Measurements from ENCODE around the gene KLHL40. TPM values are rescaled to one million over a fixed set of nuclear protein-coding genes. Genes with fewer than 3 reads are reported as not detected.

KLHL40 gene
- total RNA-seq, 4 donors from 2014 or later, result not detected

GRCh38 chr3:42666577-42666998, 18.7 kb upstream of the KLHL40 start:
- TF ChIP-seq, protein P1, sequence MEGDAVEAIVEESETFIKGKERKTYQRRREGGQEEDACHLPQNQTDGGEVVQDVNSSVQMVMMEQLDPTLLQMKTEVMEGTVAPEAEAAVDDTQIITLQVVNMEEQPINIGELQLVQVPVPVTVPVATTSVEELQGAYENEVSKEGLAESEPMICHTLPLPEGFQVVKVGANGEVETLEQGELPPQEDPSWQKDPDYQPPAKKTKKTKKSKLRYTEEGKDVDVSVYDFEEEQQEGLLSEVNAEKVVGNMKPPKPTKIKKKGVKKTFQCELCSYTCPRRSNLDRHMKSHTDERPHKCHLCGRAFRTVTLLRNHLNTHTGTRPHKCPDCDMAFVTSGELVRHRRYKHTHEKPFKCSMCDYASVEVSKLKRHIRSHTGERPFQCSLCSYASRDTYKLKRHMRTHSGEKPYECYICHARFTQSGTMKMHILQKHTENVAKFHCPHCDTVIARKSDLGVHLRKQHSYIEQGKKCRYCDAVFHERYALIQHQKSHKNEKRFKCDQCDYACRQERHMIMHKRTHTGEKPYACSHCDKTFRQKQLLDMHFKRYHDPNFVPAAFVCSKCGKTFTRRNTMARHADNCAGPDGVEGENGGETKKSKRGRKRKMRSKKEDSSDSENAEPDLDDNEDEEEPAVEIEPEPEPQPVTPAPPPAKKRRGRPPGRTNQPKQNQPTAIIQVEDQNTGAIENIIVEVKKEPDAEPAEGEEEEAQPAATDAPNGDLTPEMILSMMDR (IDR thresholded peaks at IDR 0.05; ENCODE audit: low read depth), result no peak

- TF ChIP-seq, protein P1 (IDR thresholded peaks at IDR 0.05; ENCODE audit: low read depth), result no peak
Measured at GRCh38 chr3:42667096-42667522, 18.2 kb upstream of the KLHL40 start.

- TF ChIP-seq, protein P1 (IDR thresholded peaks at IDR 0.05; ENCODE audit: low read depth), result no peak
Measured at GRCh38 chr3:42667523-42668412, 17.6 kb upstream of the KLHL40 start.

GRCh38 chr3:42668413-42668760, 16.9 kb upstream of the KLHL40 start:
- TF ChIP-seq, protein P1 (IDR thresholded peaks at IDR 0.05; ENCODE audit: low read depth), result no peak

DNA sequence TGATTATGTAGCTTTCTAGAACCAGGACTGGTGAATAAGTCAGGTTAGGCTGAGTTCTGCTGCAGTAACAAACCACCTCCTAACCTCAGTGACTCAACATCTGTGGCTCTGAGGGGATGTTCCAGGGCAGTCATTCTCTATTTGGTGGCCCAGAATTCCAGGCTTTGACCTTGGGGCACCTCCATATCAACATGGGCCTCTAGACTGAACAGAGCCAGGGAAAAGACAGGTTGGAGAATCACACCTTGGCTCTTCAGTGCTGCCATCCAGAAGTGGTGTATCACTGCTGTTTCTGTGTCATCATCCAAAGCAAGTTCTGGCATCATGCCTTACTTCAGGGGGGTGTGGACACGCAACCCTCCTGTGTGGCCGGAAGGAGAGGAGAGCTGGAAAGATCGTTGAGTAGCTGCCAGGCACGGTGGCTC, 16.5 kb upstream of the KLHL40 start:
- TF ChIP-seq, protein P1 (IDR thresholded peaks at IDR 0.05; ENCODE audit: low read depth), result no peak

GRCh38 chr3:42670051-42670576, 15.2 kb upstream of the KLHL40 start:
- TF ChIP-seq, protein P1 (IDR thresholded peaks at IDR 0.05; ENCODE audit: low read depth), result no peak

DNA sequence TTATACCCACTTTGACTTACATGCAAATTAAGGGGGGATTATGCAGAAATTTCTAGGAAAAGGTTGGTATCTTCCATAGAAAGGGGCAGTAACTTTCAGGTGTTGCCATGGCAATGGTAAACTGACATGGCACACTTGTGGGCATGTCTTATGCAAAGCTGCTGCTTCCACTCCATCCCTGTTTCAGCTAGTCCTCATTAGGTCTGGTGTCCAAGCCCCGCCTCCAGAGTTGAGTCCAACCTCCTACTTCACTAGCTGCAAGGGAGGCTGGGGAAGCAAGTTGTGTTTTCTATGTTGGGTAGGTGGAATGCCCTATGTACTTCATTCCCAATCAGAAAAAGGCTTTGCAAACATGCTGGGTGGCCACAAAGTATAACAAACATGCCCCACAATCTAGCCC, 14.7 kb upstream of the KLHL40 start:
- TF ChIP-seq, protein P1 (IDR thresholded peaks at IDR 0.05; ENCODE audit: low read depth), result no peak

Data from subcutaneous adipose tissue (tissue), 4 donors.